Endothelial cell of umbilical vein (primary cell): ENCODE results near the gene HOXA4. TPM values are rescaled to one million over a fixed set of nuclear protein-coding genes. Genes with fewer than 3 reads are reported as not detected.

Experiments
- BruUV-seq: library from RNA; stranded (reverse); fragments of 400-500 nt; replicated peaks from 2 replicates; lab custom pipeline; 2021; lab: Mats Ljungman, UMichigan
- CTCF ChIA-PET: fragments of 300-600, 350-600 bp; sonication (Branson Sonifier 250); formaldehyde crosslinking; loops from one replicate; lab custom pipeline; 2021; ENCODE audit warnings: antibody characterized with exemption, inconsistent platforms; lab: Charles Lee
- POLR2A ChIA-PET: fragments of 300-600, 350-600 bp; sonication (Branson Sonifier 250); formaldehyde crosslinking; loops from one replicate; lab custom pipeline; 2021; ENCODE audit warnings: antibody characterized with exemption, inconsistent platforms; lab: Charles Lee
- DNase-seq: peaks from one replicate; pipeline ENCODE4 v3.0.0-alpha.2; 2011; ENCODE audit warnings: low read depth, low spot score
- FAIRE-seq: peaks from 2 replicates; lab custom pipeline; 2011; peaks lifted over from hg19 to GRCh38; lab: Jason Lieb, UNC
- H2AFZ ChIP-seq: 2 replicates; pipeline ENCODE4 v1.6.0; 2012; ENCODE audit warnings: low read depth, low read length, control low read depth, inconsistent platforms
- H3K27ac ChIP-seq: 2 replicates; pipeline ENCODE4 v1.5.1; 2011; ENCODE audit warnings: low read depth, mild to moderate bottlenecking, control low read depth, low read length, moderate library complexity; ENCODE audit not compliant: insufficient read depth
- H3K27me3 ChIP-seq, 2 experiments: 2 replicates each; pipeline versions ENCODE4 v1.6.0 to v1.6.1; 2011; ENCODE audit warnings: low read length in 2 of 2, mixed read lengths in 1 of 2; ENCODE audit not compliant: control insufficient read depth in 2 of 2, insufficient read depth in 2 of 2
- H3K36me3 ChIP-seq, 2 experiments: 2 replicates in 1 of 2; 3 replicates in 1 of 2; pipeline ENCODE4 v1.5.1; 2011; ENCODE audit warnings: low read length in 2 of 2, mild to moderate bottlenecking in 1 of 2, moderate library complexity in 1 of 2; ENCODE audit not compliant: control insufficient read depth in 2 of 2, insufficient read depth in 2 of 2; ENCODE audit errors: extremely low read depth in 1 of 2
- H3K4me1 ChIP-seq: 3 replicates; pipeline ENCODE4 v1.5.1; 2011; ENCODE audit warnings: mild to moderate bottlenecking, low read length; ENCODE audit not compliant: control insufficient read depth, insufficient read depth; ENCODE audit errors: extremely low read depth
- H3K4me2 ChIP-seq: 2 replicates; pipeline ENCODE4 v1.6.1; 2011; ENCODE audit warnings: low read length, control low read depth, mixed read lengths; ENCODE audit not compliant: insufficient read depth
- H3K4me3 ChIP-seq, 3 experiments: fragments of 200-600 bp in 1 of 3; sonication (generic), shearing (Covaris generic) in 1 of 3; replicated peaks in 1 of 3; 2 replicates each; pipeline ENCODE4 v1.5.1; 2011 to 2016; ENCODE audit warnings: control low read depth in 3 of 3, low read length in 3 of 3, mild to moderate bottlenecking in 2 of 3, inconsistent platforms in 1 of 3, low read depth in 1 of 3, moderate library complexity in 1 of 3; ENCODE audit not compliant: insufficient read depth in 1 of 3
- H3K79me2 ChIP-seq: 2 replicates; pipeline ENCODE4 v1.6.0; 2012; ENCODE audit warnings: low read length, inconsistent platforms; ENCODE audit not compliant: control insufficient read depth, insufficient read depth
- H3K9ac ChIP-seq: replicated peaks from 2 replicates; pipeline ENCODE3; 2011; ENCODE audit warnings: low read length, control low read depth; ENCODE audit not compliant: insufficient read depth; ENCODE audit errors: extremely low read depth
- H3K9me1 ChIP-seq: replicated peaks from 3 replicates; pipeline ENCODE4 v1.6.0; 2011; ENCODE audit warnings: mild to moderate bottlenecking, low read length; ENCODE audit not compliant: control insufficient read depth, insufficient read depth; ENCODE audit errors: extremely low read depth
- H3K9me3 ChIP-seq: replicated peaks from 2 replicates; pipeline ENCODE4 v1.5.1; 2012; ENCODE audit warnings: low read length, inconsistent platforms; ENCODE audit not compliant: control insufficient read depth, insufficient read depth
- H4K20me1 ChIP-seq: replicated peaks from 2 replicates; pipeline ENCODE3; 2011; ENCODE audit warnings: mild to moderate bottlenecking, low read length; ENCODE audit not compliant: control insufficient read depth, insufficient read depth; ENCODE audit errors: extremely low read depth
- EZH2 ChIP-seq: IDR thresholded peaks from 2 replicates; pipeline ENCODE4 v1.6.1; 2012; ENCODE audit warnings: borderline replicate concordance, low read depth, mild to moderate bottlenecking, moderate library complexity, low read length, inconsistent platforms; ENCODE audit not compliant: severe bottlenecking
- FOS ChIP-seq: IDR thresholded peaks from 2 replicates; pipeline ENCODE4 v1.6.1; 2011; ENCODE audit warnings: mild to moderate bottlenecking, low read length, moderate library complexity, borderline replicate concordance; ENCODE audit not compliant: insufficient read depth
- GATA2 ChIP-seq: IDR thresholded peaks from 2 replicates; pipeline ENCODE4 v1.7.0; 2011; ENCODE audit warnings: low read depth, mild to moderate bottlenecking, moderate library complexity, mixed read lengths, low read length; ENCODE audit not compliant: insufficient read length, insufficient read depth
- JUN ChIP-seq: IDR thresholded peaks from 2 replicates; pipeline ENCODE4 v1.6.1; 2011; ENCODE audit warnings: borderline replicate concordance, low read depth; ENCODE audit not compliant: insufficient read length, insufficient read depth
- MYC ChIP-seq: IDR thresholded peaks from one replicate; pipeline ENCODE4 v1.6.1; 2011; ENCODE audit warnings: mild to moderate bottlenecking, low read depth, low read length
- POLR2A ChIP-seq: IDR thresholded peaks from 2 replicates; pipeline ENCODE4 v1.6.1; 2012; ENCODE audit warnings: low read depth, mild to moderate bottlenecking, control low read depth, low read length
- POLR2AphosphoS5 ChIP-seq: IDR thresholded peaks from 2 replicates; pipeline ENCODE4 v1.6.1; 2012; ENCODE audit warnings: low read depth, mild to moderate bottlenecking, control low read depth, low read length, moderate library complexity; ENCODE audit not compliant: insufficient read depth
- dilution Hi-C: fragments of 300-500 bp; cut with MboI; formaldehyde crosslinking; loops from one replicate; pipeline ENCODE4 v1.15.0; 2019; ENCODE audit warnings: low sequenced_read_pairs; ENCODE audit not compliant: extremely low pct_ligation_motif_present
- intact Hi-C: fragments of 100-400 bp; cut with micrococcal nuclease; formaldehyde crosslinking; loops from one replicate; pipeline ENCODE4 v1.10.0; 2022
- polyA plus RNA-seq, 4 experiments: library from polyadenylated mRNA; depleted of rRNA in 3 of 4; stranded (reverse) in 3 of 4; unstranded in 1 of 4; fragments of >200 nt; gene quantifications; 2 replicates each; pipeline versions ENCODE4 v1.2.1 to v1.2.3, GENCODE V29; 2011 to 2012; ENCODE audit warnings: missing spikeins in 1 of 4
- total RNA-seq: library from RNA; stranded (reverse); gene quantifications from 2 replicates; pipeline ENCODE4 v1.2.3, GENCODE V29; 2021
- TF ChIP-seq, protein P1 (sequence below), 2 donors: IDR thresholded peaks; 1 replicate in 1 of 2; 2 replicates in 1 of 2; pipeline ENCODE4 v1.5.1; 2011; ENCODE audit warnings: low read length in 2 of 2, mild to moderate bottlenecking in 2 of 2, moderate library complexity in 2 of 2, control low read depth in 1 of 2, inconsistent platforms in 1 of 2, low read depth in 1 of 2; ENCODE audit not compliant: insufficient read depth in 1 of 2; ENCODE audit errors: extremely low read depth in 1 of 2
- TF ChIP-seq, protein P2 (sequence below): IDR thresholded peaks from 2 replicates; pipeline ENCODE4 v1.6.1; 2011; ENCODE audit not compliant: insufficient read depth, insufficient read length

HOXA4 gene
- total and polyA plus RNA-seq, 2 donors (not counting 3 experiments of a cell fraction or from before 2014, with no cell fraction given): 4.9 to 8.1 TPM

DNA sequence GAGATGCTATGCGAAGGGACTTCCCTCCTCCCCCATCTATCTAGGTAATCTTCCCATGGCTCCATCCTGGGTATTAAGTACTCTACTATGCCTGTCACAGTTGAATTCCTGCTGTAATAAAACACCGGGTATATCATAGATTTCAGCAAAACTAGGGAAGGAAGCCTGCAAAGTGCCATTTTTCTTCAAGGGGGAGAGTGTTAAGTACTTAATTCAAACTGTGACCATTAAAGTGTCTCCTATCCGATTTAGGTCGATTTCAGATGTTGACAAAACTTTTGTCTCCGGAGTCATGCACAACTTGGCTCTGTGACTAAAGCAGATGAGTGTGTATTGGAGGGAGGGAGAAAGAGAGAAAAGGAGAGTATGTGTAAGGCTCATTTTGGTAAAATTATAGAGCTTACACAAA lies 4.6 kb downstream of the HOXA4 start:
- FAIRE-seq: no peak
- Histone ChIP-seq H4K20me1 (no peaks in the 10 kb centered on the region), H3K4me1 (peaks cover 66% of the 10 kb centered on the region), H2AFZ (no peak overlapping the region), H3K79me2 (peaks cover 62% of the 10 kb centered on the region), H3K27ac (no peak overlapping the region), H3K4me2 (no peak overlapping the region), H3K27me3 (no peaks in the 10 kb centered on the region), H3K9ac (no peak overlapping the region), H3K36me3 (peaks cover 0 to 11% of the 10 kb centered on the region in 2 experiments), H3K4me3 (no peak overlapping the region), H3K9me3 (no peaks in the 10 kb centered on the region), H3K9me1 (no peaks in the 10 kb centered on the region)
- TF ChIP-seq POLR2A (no peak), MYC (no peak), FOS (no peak), EZH2 (no peak), POLR2AphosphoS5 (no peak), JUN (no peak), GATA2 (no peak)
- TF ChIP-seq, protein P1, sequence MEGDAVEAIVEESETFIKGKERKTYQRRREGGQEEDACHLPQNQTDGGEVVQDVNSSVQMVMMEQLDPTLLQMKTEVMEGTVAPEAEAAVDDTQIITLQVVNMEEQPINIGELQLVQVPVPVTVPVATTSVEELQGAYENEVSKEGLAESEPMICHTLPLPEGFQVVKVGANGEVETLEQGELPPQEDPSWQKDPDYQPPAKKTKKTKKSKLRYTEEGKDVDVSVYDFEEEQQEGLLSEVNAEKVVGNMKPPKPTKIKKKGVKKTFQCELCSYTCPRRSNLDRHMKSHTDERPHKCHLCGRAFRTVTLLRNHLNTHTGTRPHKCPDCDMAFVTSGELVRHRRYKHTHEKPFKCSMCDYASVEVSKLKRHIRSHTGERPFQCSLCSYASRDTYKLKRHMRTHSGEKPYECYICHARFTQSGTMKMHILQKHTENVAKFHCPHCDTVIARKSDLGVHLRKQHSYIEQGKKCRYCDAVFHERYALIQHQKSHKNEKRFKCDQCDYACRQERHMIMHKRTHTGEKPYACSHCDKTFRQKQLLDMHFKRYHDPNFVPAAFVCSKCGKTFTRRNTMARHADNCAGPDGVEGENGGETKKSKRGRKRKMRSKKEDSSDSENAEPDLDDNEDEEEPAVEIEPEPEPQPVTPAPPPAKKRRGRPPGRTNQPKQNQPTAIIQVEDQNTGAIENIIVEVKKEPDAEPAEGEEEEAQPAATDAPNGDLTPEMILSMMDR (IDR thresholded peaks at IDR 0.05; ENCODE audit: extremely low read depth in 1 of 2, insufficient read depth in 1 of 2, low read depth in 1 of 2, low read length in 2 of 2): no peak
- TF ChIP-seq, protein P2, sequence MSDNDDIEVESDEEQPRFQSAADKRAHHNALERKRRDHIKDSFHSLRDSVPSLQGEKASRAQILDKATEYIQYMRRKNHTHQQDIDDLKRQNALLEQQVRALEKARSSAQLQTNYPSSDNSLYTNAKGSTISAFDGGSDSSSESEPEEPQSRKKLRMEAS: no peak
- no peak for DNase-seq
- CTCF ChIA-PET: interaction anchor here (0.8 kb wide), 1 partner anchor 10 kb away, joined by 4 read pairs; no protein-coding TSS in a partner anchor
- POLR2A ChIA-PET: no interaction called here
- intact Hi-C loops: no loop called here
- no TSS peak for BruUV-seq
- dilution Hi-C loops: no loop called here
